CD4-positive, CD25-positive, alpha-beta regulatory T cell (primary cell): Measurements from ENCODE around the gene GANC. TPM values are rescaled to one million over a fixed set of nuclear protein-coding genes. Genes with fewer than 3 reads are reported as not detected.
"Not testable (repeated sequence)": the region's sequence is repeated elsewhere in the genome, so short reads cannot be mapped to it uniquely, and the experiment has no call there.

Experiments used
- ATAC-seq, 2 donors: fragments of 150-1000 bp; cut with Tn5 transposase; one replicate each; pipeline ENCODE4 v1.10.0; 2021; ENCODE audit warnings: low read depth in 2 of 2, moderate number of reproducible peaks in 2 of 2, moderate library complexity in 1 of 2
- DNase-seq, 3 donors: peaks; one replicate each; pipeline versions ENCODE4 v3.0.0 to v3.0.0-alpha.2; 2012 to 2022; ENCODE audit warnings: mixed read lengths in 1 of 3
- H3K27ac ChIP-seq: one replicate; pipeline ENCODE4 v1.7.0; 2013; ENCODE audit warnings: mild to moderate bottlenecking, low read length; ENCODE audit not compliant: insufficient read depth, poor library complexity, severe bottlenecking
- H3K27me3 ChIP-seq: one replicate; pipeline ENCODE4 v1.7.0; 2013; ENCODE audit warnings: low read length; ENCODE audit not compliant: control insufficient read depth, insufficient read depth
- H3K36me3 ChIP-seq: one replicate; pipeline ENCODE4 v1.7.0; 2013; ENCODE audit warnings: mild to moderate bottlenecking, low read length, moderate library complexity; ENCODE audit not compliant: control insufficient read depth, insufficient read depth
- H3K4me1 ChIP-seq: 2 replicates; pipeline ENCODE4 v1.7.0; 2013; ENCODE audit warnings: mild to moderate bottlenecking, low read length; ENCODE audit not compliant: insufficient read depth, control insufficient read depth, poor library complexity, severe bottlenecking
- H3K4me3 ChIP-seq: one replicate; pipeline ENCODE4 v1.7.0; 2013; ENCODE audit warnings: low read depth, mild to moderate bottlenecking, low read length, moderate library complexity
- H3K9me3 ChIP-seq, 2 experiments: 1 replicate in 1 of 2; 2 replicates in 1 of 2; pipeline ENCODE4 v1.7.0; 2013; ENCODE audit warnings: low read length in 2 of 2, mild to moderate bottlenecking in 1 of 2, moderate library complexity in 1 of 2; ENCODE audit not compliant: control insufficient read depth in 2 of 2
- H3K27ac Mint-ChIP-seq, 3 donors: one replicate each; pipeline ENCODE4 v1.8.0; 2020 to 2022; ENCODE audit warnings: mild to moderate bottlenecking in 3 of 3, mixed read lengths in 3 of 3, moderate library complexity in 2 of 3
- H3K27me3 Mint-ChIP-seq: one replicate; pipeline ENCODE4 v1.8.0; 2022; ENCODE audit warnings: mild to moderate bottlenecking, mixed read lengths
- H3K36me3 Mint-ChIP-seq: one replicate; pipeline ENCODE4 v1.8.0; 2020; ENCODE audit warnings: mixed read lengths
- H3K4me1 Mint-ChIP-seq, 4 donors: one replicate each; pipeline ENCODE4 v1.8.0; 2020 to 2022; ENCODE audit warnings: mixed read lengths in 4 of 4, mild to moderate bottlenecking in 1 of 4
- H3K4me3 Mint-ChIP-seq, 4 donors: one replicate each; pipeline ENCODE4 v1.8.0; 2020 to 2022; ENCODE audit warnings: mild to moderate bottlenecking in 4 of 4, mixed read lengths in 4 of 4, moderate library complexity in 3 of 4
- H3K9me3 Mint-ChIP-seq, 7 donors: one replicate each; pipeline ENCODE4 v1.8.0; 2020 to 2022; ENCODE audit warnings: mixed read lengths in 7 of 7, mild to moderate bottlenecking in 3 of 7, moderate library complexity in 2 of 7
- polyA plus RNA-seq, 4 donors: library from polyadenylated mRNA; unstranded; fragments of 300-500 nt; fragmentation: Illumina TruSeq; gene quantifications; one replicate each; pipeline ENCODE4 v1.2.3, GENCODE V29; 2021
- total RNA-seq: library from RNA; stranded (reverse); gene quantifications from one replicate; pipeline ENCODE4 v1.2.3, GENCODE V29; 2022

GANC gene
- total and polyA plus RNA-seq, 5 donors from 2014 or later: 10.2 to 33.8 (median 14.5) TPM

- Histone ChIP-seq H3K27ac (no peak overlapping the region), H3K4me1 (no peaks in the 10 kb centered on the region), H3K9me3 (no peaks in the 10 kb centered on the region), H3K4me3 (no peak overlapping the region), H3K36me3 (peaks cover 25% of the 10 kb centered on the region), H3K27me3 (no peaks in the 10 kb centered on the region)
- Mint-ChIP-seq H3K9me3 (no peaks in the 10 kb centered on the region), H3K27ac (peak overlapping the region in 1 of 3 donors; percentile 70), H3K36me3 (peaks cover 37% of the 10 kb centered on the region), H3K4me3 (no peak overlapping the region), H3K27me3 (no peaks in the 10 kb centered on the region), H3K4me1 (no peaks in the 10 kb centered on the region)
- ATAC-seq (no peak), DNase-seq (peak in 1 of 3 donors; percentile 2)
Observed at GRCh38 chr15:42313463-42313862, 40.5 kb downstream of the GANC start.

- Histone ChIP-seq H3K4me1 (no peaks in the 10 kb centered on the region), H3K27ac (no peak overlapping the region), H3K27me3 (no peaks in the 10 kb centered on the region), H3K4me3 (no peak overlapping the region), H3K36me3 (peaks cover 21% of the 10 kb centered on the region), H3K9me3 (no peaks in the 10 kb centered on the region)
- H3K27me3 Mint-ChIP-seq: no peaks in the 10 kb centered on the region
- no peak overlapping the region for H3K27ac Mint-ChIP-seq
- no peak overlapping the region for H3K4me3 Mint-ChIP-seq
- ATAC-seq (no peak), DNase-seq (no peak)
- no peaks in the 10 kb centered on the region for H3K4me1 Mint-ChIP-seq
- H3K36me3 Mint-ChIP-seq: peaks cover 35% of the 10 kb centered on the region
- H3K9me3 Mint-ChIP-seq: no peaks in the 10 kb centered on the region
Observed at GRCh38 chr15:42314818-42315217, 41.8 kb downstream of the GANC start.

GRCh38 chr15:42315521-42315920 lies 42.5 kb downstream of the GANC start:
- no peak overlapping the region for H3K4me3 Mint-ChIP-seq
- DNase-seq: no peak

GRCh38 chr15:42316282-42316805 lies 43.3 kb downstream of the GANC start:
- H3K27me3 ChIP-seq, H3K4me3 ChIP-seq, H3K4me1 Mint-ChIP-seq: not testable (repeated sequence)

More at GRCh38 chr15:42315521-42315920, 42.5 kb downstream of the GANC start:
- Histone ChIP-seq H3K27me3 (no peaks in the 10 kb centered on the region), H3K4me3 (no peak overlapping the region), H3K4me1 (no peaks in the 10 kb centered on the region), H3K36me3 (peaks cover 14% of the 10 kb centered on the region), H3K9me3 (no peaks in the 10 kb centered on the region), H3K27ac (no peak overlapping the region)
- Mint-ChIP-seq H3K27me3 (no peaks in the 10 kb centered on the region), H3K36me3 (peaks cover 28% of the 10 kb centered on the region), H3K9me3 (no peaks in the 10 kb centered on the region), H3K27ac (no peak overlapping the region), H3K4me1 (no peaks in the 10 kb centered on the region)
- ATAC-seq: no peak

GRCh38 chr15:42319206-42319605 lies 46.2 kb downstream of the GANC start:
- no peaks in the 10 kb centered on the region for H3K4me1 ChIP-seq
- no peak overlapping the region for H3K4me3 ChIP-seq
- H3K27me3 ChIP-seq: no peaks in the 10 kb centered on the region
- ATAC-seq (no peak), DNase-seq (no peak)
- Mint-ChIP-seq H3K4me1 (peaks cover 0 to 2% (median 0%) of the 10 kb centered on the region in 4 donors), H3K9me3 (no peaks in the 10 kb centered on the region), H3K36me3 (peaks cover 35% of the 10 kb centered on the region), H3K4me3 (no peak overlapping the region), H3K27me3 (no peaks in the 10 kb centered on the region), H3K27ac (no peak overlapping the region)
- H3K9me3 ChIP-seq: no peaks in the 10 kb centered on the region
- no peak overlapping the region for H3K27ac ChIP-seq
- peaks cover 17% of the 10 kb centered on the region for H3K36me3 ChIP-seq

More at GRCh38 chr15:42316282-42316805, 43.3 kb downstream of the GANC start:
- not testable (repeated sequence) for H3K27ac ChIP-seq, H3K9me3 ChIP-seq, H3K9me3 Mint-ChIP-seq, H3K36me3 ChIP-seq, H3K4me3 Mint-ChIP-seq, ATAC-seq, H3K4me1 ChIP-seq, H3K27ac Mint-ChIP-seq, DNase-seq, H3K27me3 Mint-ChIP-seq
- peaks cover 23% of the 10 kb centered on the region for H3K36me3 Mint-ChIP-seq

GRCh38 chr15:42324308-42324707 lies 51.3 kb downstream of the GANC start:
- no peak for DNase-seq
- Mint-ChIP-seq H3K27ac (no peak overlapping the region), H3K4me3 (no peak overlapping the region), H3K36me3 (peaks cover 61% of the 10 kb centered on the region), H3K4me1 (peaks cover 0 to 5% (median 2%) of the 10 kb centered on the region in 4 donors), H3K27me3 (no peaks in the 10 kb centered on the region), H3K9me3 (no peaks in the 10 kb centered on the region)
- no peak for ATAC-seq
- H3K4me3 ChIP-seq: no peak overlapping the region
- no peak overlapping the region for H3K27ac ChIP-seq
- no peaks in the 10 kb centered on the region for H3K9me3 ChIP-seq
- no peaks in the 10 kb centered on the region for H3K4me1 ChIP-seq
- no peaks in the 10 kb centered on the region for H3K27me3 ChIP-seq
- peaks cover 42% of the 10 kb centered on the region for H3K36me3 ChIP-seq

- no peaks in the 10 kb centered on the region for H3K9me3 ChIP-seq
- peaks cover 24% of the 10 kb centered on the region for H3K36me3 ChIP-seq
- H3K27me3 ChIP-seq: no peaks in the 10 kb centered on the region
- DNase-seq (no peak), ATAC-seq (no peak)
- peaks cover 49% of the 10 kb centered on the region for H3K36me3 Mint-ChIP-seq
- H3K27ac ChIP-seq: no peak overlapping the region
- H3K9me3 Mint-ChIP-seq: no peaks in the 10 kb centered on the region
- H3K4me1 Mint-ChIP-seq: peaks cover 0 to 5% (median 1%) of the 10 kb centered on the region in 4 donors
- H3K27me3 Mint-ChIP-seq: no peaks in the 10 kb centered on the region
- no peak overlapping the region for H3K4me3 ChIP-seq
- no peak overlapping the region for H3K4me3 Mint-ChIP-seq
- no peaks in the 10 kb centered on the region for H3K4me1 ChIP-seq
- no peak overlapping the region for H3K27ac Mint-ChIP-seq
Observed at GRCh38 chr15:42329161-42329560, 56.2 kb downstream of the GANC start.

- no peaks in the 10 kb centered on the region for H3K27me3 ChIP-seq
- H3K27ac Mint-ChIP-seq: no peak overlapping the region
Observed at GRCh38 chr15:42329992-42330391, 57.0 kb downstream of the GANC start.

More at GRCh38 chr15:42329992-42330391, 57.0 kb downstream of the GANC start:
- Mint-ChIP-seq H3K36me3 (peaks cover 49% of the 10 kb centered on the region), H3K27me3 (no peaks in the 10 kb centered on the region), H3K9me3 (peaks cover 0 to 5% (median 2%) of the 10 kb centered on the region in 7 donors), H3K4me3 (no peak overlapping the region), H3K4me1 (peaks cover 0 to 5% (median 1%) of the 10 kb centered on the region in 4 donors)
- ATAC-seq: no peak
- H3K27ac ChIP-seq: no peak overlapping the region
- H3K4me1 ChIP-seq: no peaks in the 10 kb centered on the region
- H3K36me3 ChIP-seq: peaks cover 26% of the 10 kb centered on the region
- no peak for DNase-seq
- peaks cover 3 to 5% of the 10 kb centered on the region in 2 experiments for H3K9me3 ChIP-seq
- H3K4me3 ChIP-seq: no peak overlapping the region
